Muscle of back (tissue), 13 donors: ENCODE data around the gene SERPINA3. TPM values are rescaled to one million over a fixed set of nuclear protein-coding genes. Genes with fewer than 3 reads are reported as not detected.
"Not testable (repeated sequence)": the region's sequence is repeated elsewhere in the genome, so short reads cannot be mapped to it uniquely, and the experiment has no call there.

Experiments used
- DNase-seq, 3 donors: peaks; one replicate each; pipeline versions ENCODE4 v3.0.0 to v3.0.0-alpha.2; 2013
- long read RNA-seq, 9 donors: transcript quantifications; one replicate each; lab custom pipeline, GENCODE V29; 2026
- polyA plus RNA-seq, 10 donors: library from polyadenylated mRNA; unstranded; fragments of 120-200 nt; gene quantifications; one replicate each; pipeline ENCODE4 v1.2.1, GENCODE V29; 2013; ENCODE audit not compliant: insufficient read length in 10 of 10

SERPINA3 gene
- under 1 TPM in 2 of 10 donors, not detected in 8; 0.10 to 0.42 TPM for polyA plus RNA-seq
- long read RNA-seq, donor 1, result 0 reads
- long read RNA-seq, donor 2, result 0 reads
- long read RNA-seq, donor 3, result 0 reads
- long read RNA-seq, donor 4, result 0 reads
- long read RNA-seq, donor 5, result 0 reads
- long read RNA-seq, donor 6, result 0 reads
- long read RNA-seq, donor 7, result 0 reads
- long read RNA-seq, donor 8, result 0 reads
- long read RNA-seq, donor 9, result 0 reads

DNA sequence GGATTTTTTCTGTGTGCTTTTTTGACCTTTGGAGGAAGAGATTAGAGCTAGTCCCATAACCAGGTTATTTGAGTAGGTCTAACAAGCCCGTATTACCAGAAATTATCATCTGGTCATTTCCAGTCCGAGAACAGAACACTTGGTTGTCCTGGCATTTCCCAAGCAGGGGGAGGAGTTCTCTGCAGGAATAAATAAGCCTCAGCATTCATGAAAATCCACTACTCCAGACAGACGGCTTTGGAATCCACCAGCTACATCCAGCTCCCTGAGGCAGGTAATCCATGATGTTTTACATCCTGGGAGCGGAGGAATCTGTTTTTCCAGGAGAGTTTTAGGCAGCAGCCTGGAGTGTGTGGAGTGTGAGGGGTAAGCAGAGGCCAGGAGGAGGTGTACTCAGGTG is at the start of gene SERPINA3:
TSS of gene SERPINA3 (plus strand) at position 218 of the 400 bp plus-strand sequence. CDS start 2,051 bp downstream, outside the sequence.
- DNase-seq, result no peak

DNA sequence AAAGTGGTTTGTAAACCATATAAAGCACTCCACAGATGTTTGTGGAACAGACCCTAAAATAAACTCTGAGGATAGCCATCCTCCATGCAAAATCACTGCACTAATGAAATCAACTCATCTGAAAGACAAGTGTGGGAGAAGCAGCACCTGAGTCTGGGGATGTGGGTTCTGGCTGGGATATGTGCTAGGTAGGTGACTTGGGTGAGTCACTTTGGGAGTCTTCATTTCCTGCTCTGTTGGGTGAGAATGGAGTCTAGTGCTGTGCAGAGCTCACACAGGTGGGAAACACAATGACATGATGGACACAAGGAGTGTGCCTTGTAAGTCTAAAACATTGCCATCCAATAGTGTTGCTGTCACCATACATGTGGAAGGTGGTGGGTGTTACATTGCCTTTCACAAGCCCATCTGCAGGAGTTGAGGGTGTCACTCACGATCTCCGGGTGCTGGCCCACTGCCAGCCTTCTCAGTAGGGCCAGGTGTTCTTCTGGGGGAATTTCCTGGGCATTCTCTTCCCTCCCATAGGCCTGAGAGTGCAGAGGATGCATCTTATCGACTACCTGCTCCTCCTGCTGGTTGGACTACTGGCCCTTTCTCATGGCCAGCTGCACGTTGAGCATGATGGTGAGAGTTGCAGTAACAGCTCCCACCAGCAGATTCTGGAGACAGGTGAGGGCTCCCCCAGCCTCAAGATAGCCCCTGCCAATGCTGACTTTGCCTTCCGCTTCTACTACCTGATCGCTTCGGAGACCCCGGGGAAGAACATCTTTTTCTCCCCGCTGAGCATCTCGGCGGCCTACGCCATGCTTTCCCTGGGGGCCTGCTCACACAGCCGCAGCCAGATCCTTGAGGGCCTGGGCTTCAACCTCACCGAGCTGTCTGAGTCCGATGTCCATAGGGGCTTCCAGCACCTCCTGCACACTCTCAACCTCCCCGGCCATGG is 49.0 kb upstream of the SERPINA3 start:
- no peak for DNase-seq

DNA sequence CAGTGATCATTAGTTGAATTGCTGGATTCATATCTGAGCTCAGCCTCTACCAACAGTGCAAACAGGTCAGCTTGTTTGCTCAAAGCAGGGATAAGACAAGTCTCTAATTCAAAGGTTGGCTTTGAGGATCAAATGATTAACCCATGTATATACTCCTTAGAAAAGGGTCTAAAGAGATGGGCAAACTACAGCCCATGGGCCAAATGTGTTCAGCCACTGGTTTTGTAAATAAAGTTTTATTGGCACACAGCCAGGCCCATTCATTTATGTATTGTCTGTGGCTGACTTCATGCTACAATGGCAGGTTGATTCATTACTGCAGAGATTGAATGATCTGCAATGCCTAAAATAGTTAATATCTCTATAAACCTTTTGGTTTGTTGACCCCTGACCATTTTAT is 47.8 kb upstream of the SERPINA3 start:
- no peak for DNase-seq

DNA sequence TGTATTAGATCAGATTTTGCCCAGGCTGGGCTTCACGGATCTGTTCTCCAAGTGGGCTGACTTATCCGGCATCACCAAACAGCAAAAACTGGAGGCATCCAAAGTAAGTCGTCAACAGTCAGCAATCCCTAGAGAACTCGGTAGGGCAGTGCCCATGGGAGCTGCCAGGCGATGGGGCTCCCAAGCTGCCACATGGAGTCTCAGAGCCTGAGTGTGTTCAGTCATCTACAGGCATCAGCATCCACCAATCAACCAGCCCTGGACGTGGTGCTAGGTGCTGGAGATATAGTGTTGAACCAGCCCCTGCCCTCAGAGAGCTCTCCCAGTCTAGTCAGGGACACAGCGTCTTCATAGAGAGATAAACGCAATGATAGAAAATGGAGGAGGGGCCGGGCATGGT is 44.0 kb upstream of the SERPINA3 start:
- DNase-seq, result no peak

DNA sequence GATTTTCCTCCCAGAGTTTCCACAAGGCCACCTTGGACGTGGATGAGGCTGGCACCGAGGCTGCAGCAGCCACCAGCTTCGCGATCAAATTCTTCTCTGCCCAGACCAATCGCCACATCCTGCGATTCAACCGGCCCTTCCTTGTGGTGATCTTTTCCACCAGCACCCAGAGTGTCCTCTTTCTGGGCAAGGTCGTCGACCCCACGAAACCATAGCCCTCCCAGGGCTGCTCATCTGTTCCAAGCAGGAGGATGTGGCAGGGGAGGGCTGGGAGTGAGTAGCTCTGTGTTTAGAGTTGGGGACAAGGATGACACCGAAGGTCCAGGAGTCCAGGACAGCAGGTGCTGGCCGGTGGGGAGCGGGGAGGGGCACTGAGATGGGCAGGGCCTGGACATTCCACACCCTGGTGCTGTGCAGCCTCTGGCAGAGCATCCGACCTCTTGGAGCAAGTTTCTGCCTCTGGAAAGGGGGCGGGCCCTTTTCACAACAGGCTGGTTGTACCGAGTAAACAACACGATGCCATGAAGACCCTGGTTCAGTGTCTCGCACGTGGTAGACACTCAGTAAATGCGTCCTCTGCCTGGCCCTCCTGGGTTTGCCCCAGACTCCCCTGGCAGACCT is 42.7 kb upstream of the SERPINA3 start:
- no peak for DNase-seq

DNA sequence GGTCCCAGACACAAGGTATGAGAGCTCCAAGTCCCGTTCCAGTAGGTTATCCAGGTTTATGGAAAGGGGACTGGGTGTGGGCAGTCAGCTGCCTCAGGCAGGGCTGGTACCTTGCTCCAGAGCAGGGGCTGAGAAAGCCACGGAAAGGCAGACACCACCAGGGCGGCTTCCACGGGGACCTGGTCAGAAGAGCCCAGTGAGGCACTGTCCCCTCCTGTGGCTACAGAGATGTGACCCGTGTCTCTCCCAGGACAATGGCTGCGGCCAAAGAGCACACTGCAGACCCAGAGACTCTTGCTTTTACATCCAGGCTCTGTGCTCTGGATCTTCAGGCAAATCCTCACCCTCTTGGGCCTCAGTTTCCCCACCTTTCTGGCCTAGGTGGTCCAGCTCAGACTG is 42.2 kb upstream of the SERPINA3 start:
- no peak for DNase-seq

DNA sequence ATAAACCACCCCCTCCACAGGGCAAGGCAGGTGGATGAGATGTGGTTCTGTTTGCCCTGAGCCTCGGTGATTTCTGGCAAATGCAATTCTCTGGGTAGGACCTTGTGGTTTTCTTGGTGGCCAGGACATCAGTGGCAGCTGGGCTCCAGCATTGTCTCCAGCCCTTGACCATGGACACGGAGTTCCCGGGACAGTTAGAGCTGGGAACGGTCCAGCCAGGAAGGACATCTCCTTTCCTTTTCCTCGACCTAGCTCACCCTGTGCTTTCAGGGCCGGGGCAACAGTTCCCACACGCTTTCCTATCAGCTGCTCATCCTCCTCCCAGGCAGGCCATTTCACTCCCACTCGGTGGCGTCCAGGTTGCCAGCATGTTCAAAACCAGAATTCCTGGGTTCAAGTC is 41.8 kb upstream of the SERPINA3 start:
- DNase-seq, result no peak

DNA sequence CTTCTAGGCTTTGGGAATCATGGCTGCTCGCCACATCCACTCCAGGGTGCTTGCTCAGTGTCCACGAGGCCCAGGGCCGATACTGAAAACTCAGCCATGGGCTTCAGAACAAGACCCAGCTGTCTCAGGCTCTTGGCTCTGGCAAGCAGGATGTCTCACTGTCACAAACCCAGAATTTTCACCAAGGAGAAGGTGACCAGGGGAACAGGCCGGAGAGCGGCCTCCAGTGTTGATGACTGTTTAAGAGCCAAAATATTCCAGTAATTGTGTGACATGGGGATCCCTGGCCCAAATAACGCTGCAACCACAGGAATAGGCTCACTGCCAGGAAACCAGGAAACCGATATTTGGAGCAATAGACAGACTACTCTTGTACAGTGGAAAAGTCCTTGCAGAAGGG is 40.8 kb upstream of the SERPINA3 start:
- peak in 2 of 3 donors; percentile 30 to 51 for DNase-seq

DNA sequence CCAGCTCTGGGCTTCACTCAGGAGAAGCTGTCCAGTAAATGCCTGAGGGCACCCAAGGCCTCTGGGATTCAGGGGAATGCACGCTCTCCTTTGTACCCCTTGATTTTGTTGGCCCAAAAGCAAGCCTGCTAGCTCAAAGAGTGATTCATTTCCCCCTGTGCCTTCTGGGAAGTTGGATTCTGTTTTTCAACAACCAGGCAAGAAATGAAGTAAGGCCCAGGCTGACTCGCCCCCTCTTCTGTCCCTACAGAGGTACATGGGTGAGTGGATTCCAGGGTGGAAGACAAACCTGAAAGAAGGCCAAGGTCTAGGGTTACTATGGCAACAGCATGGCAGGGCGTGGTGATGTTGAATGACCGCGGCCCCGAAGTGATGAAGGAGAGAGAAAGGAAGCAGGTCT is 40.2 kb upstream of the SERPINA3 start:
- no peak for DNase-seq

DNA sequence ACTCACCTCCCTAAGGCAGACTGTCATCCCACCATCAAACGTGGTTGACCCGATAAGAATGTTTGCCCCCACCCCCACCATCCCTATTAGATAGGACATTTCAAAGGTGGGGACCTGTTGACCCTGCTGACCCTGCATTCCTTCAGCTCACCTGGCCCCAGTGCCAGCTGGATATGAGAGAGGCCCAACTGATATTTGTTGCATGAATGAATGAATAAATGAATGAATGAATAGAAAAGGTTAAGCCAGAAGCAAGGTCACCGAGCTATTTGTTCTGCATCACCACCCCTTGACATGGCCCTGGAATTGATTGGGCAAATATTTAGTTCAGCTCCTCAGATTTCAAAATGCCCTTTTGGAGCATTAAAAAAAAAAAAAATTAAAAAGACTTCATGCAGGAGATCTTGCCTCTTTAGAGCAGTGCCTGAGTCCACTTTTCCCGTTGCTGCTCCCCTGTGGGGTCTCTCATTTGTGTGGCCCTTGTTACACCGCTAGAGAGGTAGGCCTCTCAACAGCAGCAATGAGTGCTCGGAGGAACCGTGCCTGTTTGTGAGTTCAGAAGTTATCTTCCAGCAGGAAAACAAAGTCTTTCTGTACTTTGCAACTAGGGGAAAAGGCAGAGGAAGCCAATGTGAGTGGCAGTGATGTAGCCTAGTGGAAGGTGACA is 39.4 kb upstream of the SERPINA3 start:
- DNase-seq, result no peak

DNA sequence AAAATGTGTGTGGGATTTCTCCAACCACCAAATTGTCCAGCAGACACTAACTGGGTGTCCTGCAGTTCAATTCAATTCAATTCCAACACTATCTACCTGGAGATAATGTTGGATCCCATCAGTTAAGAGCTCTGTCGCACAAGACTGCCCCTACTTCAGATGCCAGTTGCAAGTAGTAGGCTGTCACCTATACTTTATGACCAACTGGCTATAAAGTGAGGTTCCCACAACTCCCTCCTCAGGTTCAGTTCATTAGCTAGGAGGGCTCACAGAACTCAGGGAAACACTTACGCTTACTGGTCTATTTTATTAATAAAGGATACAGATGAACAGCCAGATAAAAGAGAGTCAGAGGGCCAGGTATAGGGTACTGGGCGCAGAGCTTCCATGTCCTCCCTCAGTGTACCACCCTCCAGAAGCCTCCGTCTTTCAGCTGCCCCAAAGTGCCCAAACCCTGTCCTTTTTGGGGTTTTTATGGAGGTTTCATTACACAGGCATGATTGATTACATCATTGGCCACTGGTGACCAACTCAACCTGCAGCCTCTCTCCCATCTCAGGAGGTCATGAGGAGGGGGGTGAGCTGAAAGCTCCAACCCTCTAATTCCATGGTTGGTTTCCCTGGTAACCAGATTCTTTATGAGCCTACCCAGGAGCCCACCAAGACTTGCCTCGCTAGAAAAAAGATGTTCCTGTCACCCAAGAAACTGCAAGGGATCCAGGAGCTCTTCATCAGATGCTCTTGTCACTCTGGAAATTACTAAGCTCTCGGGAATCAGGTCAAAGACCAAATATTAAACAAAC is 38.5 kb upstream of the SERPINA3 start:
- no peak for DNase-seq

DNA sequence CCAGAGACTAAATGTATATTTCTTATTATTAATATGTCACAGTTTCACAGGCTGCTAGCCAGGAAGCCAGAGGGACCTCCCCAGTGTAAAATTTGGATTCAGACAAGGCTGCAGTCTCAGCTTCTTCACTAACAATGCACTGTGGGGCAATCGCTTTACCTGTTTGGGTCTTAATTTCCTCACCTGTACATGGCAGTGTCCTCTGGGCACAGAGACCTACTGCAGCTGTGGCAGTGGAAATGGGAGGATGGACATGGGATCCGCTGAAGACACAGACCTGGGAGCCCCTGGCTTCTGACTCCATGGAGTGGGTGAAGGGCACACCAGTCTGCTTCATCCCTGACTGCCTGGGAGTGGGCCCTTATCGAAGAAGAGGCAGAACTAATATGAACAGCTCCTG is 37.9 kb upstream of the SERPINA3 start:
- DNase-seq, result no peak

DNA sequence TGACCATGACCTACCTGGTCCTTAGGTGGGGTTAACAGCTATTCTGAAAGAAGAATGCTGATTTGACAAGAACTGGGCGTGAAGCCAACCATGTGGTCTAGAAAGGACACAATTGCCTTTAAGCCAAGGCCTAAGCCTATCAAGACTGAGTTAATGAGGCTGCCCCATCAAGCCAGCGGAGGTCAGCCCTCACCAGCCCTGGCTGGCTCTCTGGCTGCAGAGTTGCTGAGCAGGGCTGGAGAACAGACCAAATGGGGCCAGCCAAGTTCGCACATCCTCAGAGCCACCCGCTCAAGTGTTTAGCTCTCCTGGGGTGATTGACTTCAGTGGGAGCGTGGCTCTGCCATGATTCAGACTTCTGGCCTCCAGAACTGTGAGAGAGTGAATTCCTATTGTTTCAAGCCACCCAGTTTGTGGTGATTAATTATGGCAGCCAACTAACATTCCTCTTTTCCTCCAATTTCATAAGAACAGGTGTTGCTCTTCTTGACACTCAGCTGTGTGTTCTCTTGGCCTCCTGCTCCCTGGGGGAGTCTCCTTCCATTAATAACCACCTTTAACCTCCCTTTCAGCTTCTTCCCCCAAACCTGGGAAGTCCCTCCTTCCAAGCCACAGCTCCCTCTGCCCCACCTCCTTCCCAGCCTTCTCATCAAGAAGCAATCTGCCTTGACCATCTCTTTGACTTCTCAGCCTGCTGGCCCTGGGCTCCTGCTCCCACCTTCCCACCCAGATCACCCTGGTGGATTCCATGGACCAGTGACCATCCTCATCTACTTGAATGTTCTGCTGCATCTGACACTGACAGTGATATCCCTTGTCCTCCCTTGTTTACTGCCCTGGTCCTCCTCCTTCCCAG is 36.2 kb upstream of the SERPINA3 start:
- DNase-seq, result no peak

DNA sequence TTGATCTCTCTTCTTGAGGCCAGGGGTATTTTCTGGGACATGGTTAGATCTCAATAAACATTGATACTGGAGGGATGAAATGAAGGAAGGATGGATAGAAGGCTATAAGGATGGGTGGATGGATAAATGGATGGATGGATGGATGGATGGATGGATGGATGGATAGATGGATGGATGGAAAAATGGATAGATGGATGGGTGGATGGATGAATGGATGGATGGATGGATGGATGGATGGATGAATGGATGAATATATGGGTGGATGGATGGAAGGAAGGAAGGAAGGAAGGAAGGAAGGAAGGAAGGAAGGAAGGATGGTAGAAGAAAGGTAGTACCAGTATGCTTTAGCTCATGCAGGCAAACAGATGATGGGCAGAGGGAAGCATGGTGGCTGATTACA is 34.7 kb upstream of the SERPINA3 start:
- DNase-seq, result not testable (repeated sequence)

DNA sequence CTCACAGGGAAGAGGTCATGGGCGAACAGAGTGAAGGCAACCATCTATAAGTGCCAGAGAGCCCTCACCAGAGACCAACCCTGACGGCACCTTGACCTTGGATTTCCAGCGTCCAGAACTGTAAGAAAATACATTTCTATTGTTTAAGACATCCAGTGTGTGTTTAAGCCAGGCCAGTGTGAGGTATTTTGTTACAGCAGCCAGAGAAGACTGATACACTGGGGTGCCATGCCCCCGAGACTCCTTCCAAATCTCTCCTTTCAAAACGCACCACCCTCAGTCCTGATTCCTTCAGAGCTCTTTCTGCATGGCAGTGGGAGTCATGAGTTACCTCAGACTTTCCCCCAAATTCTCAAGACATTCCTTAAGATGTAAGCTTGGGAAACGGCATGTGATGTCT is 33.5 kb upstream of the SERPINA3 start:
- no peak for DNase-seq

DNA sequence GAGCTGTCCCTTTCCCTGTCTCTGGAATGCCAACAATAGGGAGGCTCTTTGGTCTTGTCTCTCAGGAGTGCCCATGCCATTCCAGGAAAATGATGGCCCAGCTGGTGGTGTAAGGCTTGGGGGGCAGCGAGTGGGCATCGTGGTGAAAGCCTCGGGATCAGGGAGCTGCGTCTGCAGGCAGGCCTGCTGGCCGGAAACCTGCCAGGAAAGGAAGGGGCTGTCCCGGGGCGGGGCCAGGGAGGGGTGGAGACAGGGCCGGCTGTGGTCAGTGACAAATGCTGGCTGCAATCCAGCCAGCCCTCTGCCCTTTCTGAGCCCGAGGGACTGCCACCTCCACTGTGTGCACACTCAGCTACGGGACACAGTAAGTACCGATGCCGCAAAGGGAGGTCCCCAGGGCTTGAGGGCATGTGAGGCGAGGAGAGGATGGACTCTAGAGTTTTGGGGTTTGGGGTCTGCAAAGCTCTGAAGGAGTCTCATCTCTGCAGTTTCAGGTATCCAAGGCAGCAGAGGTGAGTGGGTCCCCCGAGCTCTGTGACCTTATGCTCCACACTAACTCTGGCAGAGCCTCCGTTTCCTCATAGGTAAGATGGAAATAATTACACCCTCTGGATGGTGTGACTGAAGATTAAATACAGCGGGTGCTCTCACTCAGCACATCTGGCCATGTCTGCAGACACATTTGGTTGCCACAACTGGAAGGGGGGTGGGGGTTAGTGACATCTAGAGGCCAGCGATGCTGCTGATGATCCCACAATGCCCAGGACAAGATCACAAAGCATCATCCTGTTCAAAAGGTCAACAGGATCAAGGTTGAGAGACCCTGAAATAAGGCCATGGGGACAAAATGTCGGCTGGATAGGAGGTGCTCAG is 30.8 kb upstream of the SERPINA3 start, which contains the start of gene SERPINA5:
TSS of gene SERPINA5 (plus strand) at position 300 of the 873 bp plus-strand sequence. CDS start 5,937 bp downstream, outside the sequence.
- DNase-seq, result peak in 1 of 3 donors; percentile 35

DNA sequence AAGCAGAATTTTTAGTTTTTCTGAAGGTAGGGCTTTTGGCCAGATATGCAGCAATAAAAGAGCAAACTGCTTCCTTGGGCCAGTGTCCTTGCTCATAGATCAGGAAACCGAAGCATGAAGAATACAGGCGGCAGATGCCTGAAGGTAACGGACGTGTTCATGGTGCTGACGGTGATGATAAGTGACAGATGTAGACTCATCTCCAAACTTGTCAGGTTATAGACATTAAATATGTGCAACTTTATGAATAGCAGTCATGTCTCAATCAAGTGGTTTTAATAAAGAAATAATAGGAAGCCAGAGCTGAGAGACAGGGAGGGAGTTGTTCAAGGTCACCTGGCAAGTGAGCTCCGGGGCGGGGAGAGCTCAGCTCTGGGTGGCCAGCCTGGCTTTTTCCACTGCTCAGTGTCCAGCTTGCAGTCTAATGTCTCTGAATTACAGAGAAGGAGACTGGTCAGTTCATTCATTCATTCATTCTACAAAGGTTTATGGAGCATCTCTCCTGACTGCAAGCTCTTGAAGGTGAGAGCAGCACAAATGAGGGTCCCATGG is 29.9 kb upstream of the SERPINA3 start:
- DNase-seq, result no peak

DNA sequence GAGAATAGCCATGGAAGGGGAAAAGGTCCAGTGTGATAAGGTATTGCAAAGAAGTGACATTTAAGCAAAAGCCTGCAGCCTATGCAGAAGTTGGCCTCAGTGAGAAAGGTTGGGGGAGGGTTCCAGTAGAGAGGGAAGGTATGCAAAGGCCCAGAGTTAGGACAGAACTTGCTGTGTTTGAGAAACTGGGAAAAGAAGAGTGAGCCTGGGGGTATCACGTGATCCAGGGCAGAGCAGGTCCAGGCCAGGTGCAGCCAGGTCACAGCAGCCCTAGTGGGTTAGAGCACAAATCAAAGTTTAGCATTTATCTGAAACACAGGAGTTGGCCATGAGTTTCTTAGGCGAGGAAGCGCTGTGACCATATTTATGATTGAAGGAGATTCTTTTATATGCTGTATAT is 29.3 kb upstream of the SERPINA3 start:
- no peak for DNase-seq

DNA sequence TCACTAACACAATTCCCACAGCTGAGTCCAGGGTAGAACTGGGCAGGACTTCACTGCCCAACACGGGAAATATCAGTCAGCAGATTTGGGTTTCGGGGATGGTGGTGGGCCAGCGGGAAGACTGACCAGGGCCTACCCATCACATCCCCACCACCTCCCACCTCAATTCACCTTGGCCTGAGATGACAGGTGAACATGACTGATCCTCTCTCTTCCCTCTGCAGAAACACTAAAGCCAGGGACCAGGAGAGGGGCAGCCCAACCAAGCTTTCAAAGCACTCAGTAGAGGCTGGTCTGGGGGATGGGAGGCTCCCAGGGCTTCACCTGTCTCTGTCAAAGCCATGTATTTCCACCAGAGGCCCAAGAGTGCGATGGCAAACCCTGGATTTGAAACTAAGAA is 28.6 kb upstream of the SERPINA3 start:
- DNase-seq, result no peak
